ENCODE data around the gene ATP11A.

ATP11A gene

DNA sequence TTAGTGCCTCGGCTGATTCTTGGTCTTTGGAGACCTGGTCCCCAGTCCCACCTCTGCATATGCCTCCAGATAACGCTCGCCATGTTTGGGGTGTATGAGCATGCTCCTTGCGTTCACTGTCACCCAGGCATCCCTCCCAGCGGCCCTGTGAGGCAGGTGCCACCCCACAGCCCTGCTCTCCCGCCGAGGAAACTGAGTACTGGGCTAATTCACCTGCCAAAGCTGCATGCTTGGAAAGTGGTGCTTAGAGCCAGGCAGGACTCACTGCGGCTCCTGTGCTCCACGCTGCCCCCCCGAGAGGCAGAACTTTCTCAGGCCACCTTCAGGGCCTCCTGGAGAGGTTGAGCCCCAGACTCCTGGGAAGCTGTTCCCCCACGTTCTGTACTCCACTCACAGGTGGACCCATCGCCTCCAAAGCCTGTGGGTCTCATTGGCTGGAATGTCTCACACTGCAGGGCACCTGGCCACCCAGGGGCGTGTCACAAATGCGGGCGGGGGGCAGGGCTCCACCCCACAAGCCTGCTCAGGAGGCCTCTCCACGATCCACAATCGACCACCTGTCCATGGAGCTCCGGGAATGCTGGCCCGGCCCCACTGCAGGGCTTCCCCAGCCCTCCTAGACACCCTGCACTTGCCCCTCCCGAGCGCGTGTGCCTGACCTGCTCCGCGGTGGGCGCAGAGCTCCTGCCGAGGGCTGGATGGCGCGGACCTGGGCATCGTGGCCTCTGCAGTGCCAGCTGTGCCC lies 64.6 kb downstream of the ATP11A start:
- TF ChIP-seq YY1 (IDR thresholded peaks at IDR 0.05; ENCODE audit: insufficient read depth, insufficient read length), result no peak
- TF ChIP-seq ZNF274 (IDR thresholded peaks at IDR 0.05; ENCODE audit: low read depth, low read length), result no peak
- no peak for TF ChIP-seq SUZ12 (IDR thresholded peaks at IDR 0.05; ENCODE audit: extremely low read depth, insufficient read depth, insufficient read length)
- DNase-seq (ENCODE audit: low read depth, low spot score), result no peak
- H3K36me3 ChIP-seq (ENCODE audit: insufficient read depth, insufficient read length, low read length), result no peaks in the 10 kb centered on the region

DNA sequence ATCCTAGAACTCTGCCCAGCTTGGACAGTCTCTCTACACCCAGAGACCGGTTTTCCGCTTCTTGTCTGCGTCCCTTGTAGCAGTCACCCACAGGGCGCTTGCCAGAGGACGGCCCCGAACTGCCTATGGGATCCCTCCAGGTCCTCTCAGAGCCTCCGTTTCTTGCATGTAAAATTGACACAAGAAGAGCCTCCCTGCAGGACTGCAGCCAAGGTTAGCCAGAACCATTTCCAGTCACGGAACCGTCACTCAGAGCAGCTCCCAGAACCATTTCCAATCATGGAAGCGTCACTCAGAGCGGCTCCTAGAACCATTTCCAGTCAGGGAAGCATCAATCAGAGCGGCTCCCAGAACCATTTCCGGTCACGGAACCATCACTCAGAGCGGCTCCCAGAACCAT lies 65.5 kb downstream of the ATP11A start:
- no peaks in the 10 kb centered on the region for H3K27me3 ChIP-seq (ENCODE audit: insufficient read depth, insufficient read length)
- H3K4me1 ChIP-seq (ENCODE audit: insufficient read depth, insufficient read length), result peaks cover 5% of the 10 kb centered on the region
- no peaks in the 10 kb centered on the region for H3K36me3 ChIP-seq (ENCODE audit: insufficient read depth, insufficient read length, low read length)
- TF ChIP-seq YY1 (IDR thresholded peaks at IDR 0.05; ENCODE audit: insufficient read depth, insufficient read length), result no peak
- no peak for TF ChIP-seq ZNF274 (IDR thresholded peaks at IDR 0.05; ENCODE audit: low read depth, low read length)
- TF ChIP-seq SUZ12 (IDR thresholded peaks at IDR 0.05; ENCODE audit: extremely low read depth, insufficient read depth, insufficient read length), result no peak
- H3K9me3 ChIP-seq (ENCODE audit: insufficient read depth, low read length), result no peaks in the 10 kb centered on the region
- no peak overlapping the region for H3K9ac ChIP-seq (ENCODE audit: insufficient read length, low read depth)
- no peak for DNase-seq (ENCODE audit: low read depth, low spot score)
- H3K4me3 ChIP-seq (ENCODE audit: insufficient read length, low read depth), result no peak overlapping the region

More for the DNA sequence above, 64.6 kb downstream of the ATP11A start:
- Histone ChIP-seq H3K27me3 (ENCODE audit: insufficient read depth, insufficient read length) (no peaks in the 10 kb centered on the region), H3K9me3 (ENCODE audit: insufficient read depth, low read length) (no peaks in the 10 kb centered on the region), H3K9ac (ENCODE audit: insufficient read length, low read depth) (no peak overlapping the region), H3K4me1 (ENCODE audit: insufficient read depth, insufficient read length) (peaks cover 5% of the 10 kb centered on the region), H3K4me3 (ENCODE audit: insufficient read length, low read depth) (no peak overlapping the region)

DNA sequence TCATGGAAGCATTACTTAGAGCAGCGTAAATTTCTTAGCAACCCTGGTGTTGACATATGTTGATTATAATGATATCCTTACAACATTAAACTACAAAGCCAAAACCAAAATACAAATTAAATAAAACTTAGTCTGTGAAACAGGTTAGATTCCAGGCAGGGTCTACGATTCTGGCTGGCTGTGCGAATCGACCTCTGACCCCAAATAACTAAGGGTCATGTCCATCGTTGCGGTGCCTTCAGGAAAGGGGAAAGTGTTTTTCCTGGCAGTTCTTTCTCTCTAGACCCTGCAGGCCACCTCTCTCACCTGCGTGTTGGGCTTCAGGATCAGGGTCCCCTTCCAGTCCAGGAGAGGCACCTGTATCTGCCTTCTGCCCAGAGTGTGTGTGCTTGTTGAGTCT lies 66.2 kb downstream of the ATP11A start:
- no peak overlapping the region for H3K4me3 ChIP-seq (ENCODE audit: insufficient read length, low read depth)
- no peak for DNase-seq (ENCODE audit: low read depth, low spot score)
- no peak overlapping the region for H3K9ac ChIP-seq (ENCODE audit: insufficient read length, low read depth)
- H3K4me1 ChIP-seq (ENCODE audit: insufficient read depth, insufficient read length), result peaks cover 5% of the 10 kb centered on the region
- no peaks in the 10 kb centered on the region for H3K9me3 ChIP-seq (ENCODE audit: insufficient read depth, low read length)
- H3K27me3 ChIP-seq (ENCODE audit: insufficient read depth, insufficient read length), result no peaks in the 10 kb centered on the region
- TF ChIP-seq YY1 (IDR thresholded peaks at IDR 0.05; ENCODE audit: insufficient read depth, insufficient read length) (no peak), SUZ12 (IDR thresholded peaks at IDR 0.05; ENCODE audit: extremely low read depth, insufficient read depth, insufficient read length) (no peak), ZNF274 (IDR thresholded peaks at IDR 0.05; ENCODE audit: low read depth, low read length) (no peak)
- no peaks in the 10 kb centered on the region for H3K36me3 ChIP-seq (ENCODE audit: insufficient read depth, insufficient read length, low read length)

DNA sequence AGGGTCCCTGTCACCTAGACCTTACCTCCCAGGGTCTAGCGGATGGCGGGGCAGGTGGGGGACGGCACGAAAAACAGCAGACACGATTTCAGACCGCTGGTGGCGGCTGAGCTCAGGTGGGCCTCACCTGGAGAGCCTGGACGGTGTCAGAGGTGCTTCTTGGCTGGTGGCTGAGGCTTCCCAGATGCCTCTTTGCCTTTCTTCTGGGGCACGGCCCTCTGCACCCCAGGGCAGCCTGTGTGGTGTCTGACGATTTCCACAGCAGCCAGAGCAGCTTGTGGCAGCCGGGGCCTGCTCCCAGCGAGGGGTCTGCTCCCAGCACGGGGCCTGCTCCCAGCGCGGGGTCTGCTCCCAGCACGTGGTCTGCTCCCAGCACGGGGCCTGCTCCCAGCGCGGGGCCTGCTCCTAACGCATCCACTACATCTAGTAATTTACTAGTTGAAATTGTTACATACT lies 66.7 kb downstream of the ATP11A start:
- no peak for TF ChIP-seq ZNF274 (IDR thresholded peaks at IDR 0.05; ENCODE audit: low read depth, low read length)
- TF ChIP-seq SUZ12 (IDR thresholded peaks at IDR 0.05; ENCODE audit: extremely low read depth, insufficient read depth, insufficient read length), result no peak
- TF ChIP-seq YY1 (IDR thresholded peaks at IDR 0.05; ENCODE audit: insufficient read depth, insufficient read length), result no peak
- Histone ChIP-seq H3K4me3 (ENCODE audit: insufficient read length, low read depth) (no peak overlapping the region), H3K27me3 (ENCODE audit: insufficient read depth, insufficient read length) (no peaks in the 10 kb centered on the region), H3K36me3 (ENCODE audit: insufficient read depth, insufficient read length, low read length) (no peaks in the 10 kb centered on the region), H3K4me1 (ENCODE audit: insufficient read depth, insufficient read length) (peaks cover 5% of the 10 kb centered on the region), H3K9ac (ENCODE audit: insufficient read length, low read depth) (no peak overlapping the region), H3K9me3 (ENCODE audit: insufficient read depth, low read length) (no peaks in the 10 kb centered on the region)
- no peak for DNase-seq (ENCODE audit: low read depth, low spot score)

DNA sequence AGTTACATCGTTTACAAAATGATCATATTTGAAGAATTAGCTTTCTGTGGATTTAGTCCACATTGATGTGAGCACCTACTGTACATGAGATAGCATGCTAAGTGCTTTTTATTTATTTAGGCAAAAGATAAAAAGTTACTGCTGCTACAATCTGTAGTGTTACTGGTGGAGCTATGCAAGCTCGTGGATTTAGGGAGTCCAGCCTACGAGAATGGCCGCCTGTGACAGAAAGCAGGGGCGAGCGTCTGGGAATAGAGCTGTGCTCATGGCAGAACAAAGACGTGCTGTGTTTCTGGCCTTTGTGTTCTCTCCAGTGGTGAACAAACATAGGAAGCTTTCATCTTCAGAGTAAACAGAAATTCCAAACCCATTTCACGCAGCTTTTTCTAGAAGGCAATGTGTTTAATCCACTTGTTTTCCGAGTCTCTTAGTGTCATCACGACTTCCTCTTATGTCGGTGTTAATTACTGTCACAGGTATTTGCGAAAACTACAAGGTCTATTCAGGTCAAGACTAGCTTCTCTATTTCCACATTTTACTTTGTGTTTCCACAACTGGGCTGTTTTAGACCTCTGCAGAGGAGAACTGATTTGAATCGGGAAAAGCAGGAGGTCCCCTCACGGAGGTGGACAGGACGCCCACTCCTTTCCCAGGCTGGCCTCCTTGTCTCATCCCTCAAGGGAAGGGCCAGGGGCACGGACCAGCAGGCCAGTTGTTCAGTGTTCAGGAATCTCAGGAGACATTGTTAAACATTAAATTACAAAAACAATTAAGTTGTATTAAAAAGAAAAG lies 67.3 kb downstream of the ATP11A start:
- DNase-seq (ENCODE audit: low read depth, low spot score), result no peak
- H3K9ac ChIP-seq (ENCODE audit: insufficient read length, low read depth), result no peak overlapping the region
- H3K36me3 ChIP-seq (ENCODE audit: insufficient read depth, insufficient read length, low read length), result no peaks in the 10 kb centered on the region
- H3K9me3 ChIP-seq (ENCODE audit: insufficient read depth, low read length), result no peaks in the 10 kb centered on the region
- peaks cover 5% of the 10 kb centered on the region for H3K4me1 ChIP-seq (ENCODE audit: insufficient read depth, insufficient read length)
- TF ChIP-seq SUZ12 (IDR thresholded peaks at IDR 0.05; ENCODE audit: extremely low read depth, insufficient read depth, insufficient read length) (no peak), YY1 (IDR thresholded peaks at IDR 0.05; ENCODE audit: insufficient read depth, insufficient read length) (no peak), ZNF274 (IDR thresholded peaks at IDR 0.05; ENCODE audit: low read depth, low read length) (no peak)
- no peaks in the 10 kb centered on the region for H3K27me3 ChIP-seq (ENCODE audit: insufficient read depth, insufficient read length)
- H3K4me3 ChIP-seq (ENCODE audit: insufficient read length, low read depth), result no peak overlapping the region

DNA sequence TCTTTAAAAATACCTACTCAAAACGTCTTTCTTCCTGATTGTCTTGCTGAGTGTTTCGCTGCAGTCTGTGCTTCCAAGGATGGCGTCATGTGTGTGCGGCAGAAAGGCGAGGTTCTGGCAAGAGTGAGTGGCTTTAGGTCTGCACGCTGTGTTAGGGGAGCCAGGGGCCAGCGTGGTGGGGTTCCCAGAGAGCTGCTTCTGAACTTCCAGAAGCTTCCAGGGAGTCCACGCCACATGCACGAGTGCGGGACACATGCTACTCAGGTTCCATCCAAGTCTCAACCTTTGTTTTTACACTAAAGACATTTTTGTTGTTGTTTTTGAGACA lies 67.9 kb downstream of the ATP11A start:
- TF ChIP-seq ZNF274 (IDR thresholded peaks at IDR 0.05; ENCODE audit: low read depth, low read length), result no peak
- no peak for TF ChIP-seq SUZ12 (IDR thresholded peaks at IDR 0.05; ENCODE audit: extremely low read depth, insufficient read depth, insufficient read length)
- no peak for TF ChIP-seq YY1 (IDR thresholded peaks at IDR 0.05; ENCODE audit: insufficient read depth, insufficient read length)
- DNase-seq (ENCODE audit: low read depth, low spot score), result no peak
- Histone ChIP-seq H3K36me3 (ENCODE audit: insufficient read depth, insufficient read length, low read length) (no peaks in the 10 kb centered on the region), H3K4me1 (ENCODE audit: insufficient read depth, insufficient read length) (peaks cover 5% of the 10 kb centered on the region), H3K27me3 (ENCODE audit: insufficient read depth, insufficient read length) (no peaks in the 10 kb centered on the region), H3K4me3 (ENCODE audit: insufficient read length, low read depth) (no peak overlapping the region), H3K9me3 (ENCODE audit: insufficient read depth, low read length) (no peaks in the 10 kb centered on the region), H3K9ac (ENCODE audit: insufficient read length, low read depth) (no peak overlapping the region)

DNA sequence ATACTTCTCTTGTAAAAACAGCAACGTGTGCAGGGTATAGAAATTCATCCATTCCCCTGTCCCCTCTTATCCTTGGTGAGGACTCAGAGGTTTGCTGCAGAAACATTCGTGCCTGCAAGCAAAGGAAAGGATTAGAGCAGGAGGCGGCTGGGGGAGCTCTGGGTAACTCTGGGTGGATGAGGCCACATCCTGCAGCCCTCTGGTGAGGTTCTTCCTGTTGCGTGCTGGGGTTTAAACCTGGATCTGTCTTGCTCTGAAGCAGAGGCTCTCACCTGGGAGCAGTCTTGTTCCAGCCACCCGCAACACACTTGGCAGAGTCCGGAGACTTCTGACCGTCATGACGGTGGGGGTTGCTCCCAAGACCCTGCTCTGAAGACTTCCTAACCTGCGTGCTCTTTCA lies 69.2 kb downstream of the ATP11A start:
- TF ChIP-seq ZNF274 (IDR thresholded peaks at IDR 0.05; ENCODE audit: low read depth, low read length), result no peak
- TF ChIP-seq SUZ12 (IDR thresholded peaks at IDR 0.05; ENCODE audit: extremely low read depth, insufficient read depth, insufficient read length), result no peak
- no peak for TF ChIP-seq YY1 (IDR thresholded peaks at IDR 0.05; ENCODE audit: insufficient read depth, insufficient read length)
- Histone ChIP-seq H3K4me1 (ENCODE audit: insufficient read depth, insufficient read length) (peaks cover 2% of the 10 kb centered on the region), H3K27me3 (ENCODE audit: insufficient read depth, insufficient read length) (no peaks in the 10 kb centered on the region), H3K36me3 (ENCODE audit: insufficient read depth, insufficient read length, low read length) (no peaks in the 10 kb centered on the region), H3K9me3 (ENCODE audit: insufficient read depth, low read length) (no peaks in the 10 kb centered on the region), H3K9ac (ENCODE audit: insufficient read length, low read depth) (no peak overlapping the region), H3K4me3 (ENCODE audit: insufficient read length, low read depth) (no peak overlapping the region)
- no peak for DNase-seq (ENCODE audit: low read depth, low spot score)

All from NT2/D1 (cell line).